Heart left ventricle (tissue), 13 donors: ENCODE data around the gene MACIR.

Source experiments
- POLR2A ChIP-seq, 2 donors: fragments of 450-650 bp; IDR thresholded peaks; one replicate each; pipeline ENCODE4 v1.6.1; 2017; ENCODE audit warnings: antibody characterized with exemption in 2 of 2, mild to moderate bottlenecking in 2 of 2, moderate library complexity in 2 of 2
- TF ChIP-seq, protein P1 (sequence below), 12 donors: fragments of 200-600 bp; sonication (generic) in 4 of 12; IDR thresholded peaks; one replicate each; pipeline versions ENCODE4 v1.5.0 to v1.8.0; 2018 to 2022; ENCODE audit warnings: antibody characterized with exemption in 12 of 12, mild to moderate bottlenecking in 5 of 12
- donor health status: ischemic (EF 13 %, LVEDD 7.1; RV severe dilation, severe dysfunction).
- donor health status: DM: no; HTN: yes; CAD: no.
- donor health status: DM: no; HTN: no; CAD: no.
- donor health status: ischemic (EF 25% LVEDD 6.9; RV normal size, moderate dysfunction).
- donor health status: ischemic (EF 25% LVEDD 5.7; RV mildly dilated, moderate dysfunction).
- donor health status: ischemic (EF 35%, LVEDD 5.7; RV mildly dilated, moderate dysfunction).
- donor health status: nonischemic (EF 11% LVEDD 7.7; RV severe dilation, severe dysfunction).
- donor health status: DM: yes; HTN: yes; CAD: no.
- donor health status: PGD.
- donor health status: ischemic (EF 29% LVEDD 5.4; RV normal size, mild dysfunction).
- donor health status: nonischemic (EF 23%, LVEDD 6.1; RV moderate dilation, normal function).

DNA sequence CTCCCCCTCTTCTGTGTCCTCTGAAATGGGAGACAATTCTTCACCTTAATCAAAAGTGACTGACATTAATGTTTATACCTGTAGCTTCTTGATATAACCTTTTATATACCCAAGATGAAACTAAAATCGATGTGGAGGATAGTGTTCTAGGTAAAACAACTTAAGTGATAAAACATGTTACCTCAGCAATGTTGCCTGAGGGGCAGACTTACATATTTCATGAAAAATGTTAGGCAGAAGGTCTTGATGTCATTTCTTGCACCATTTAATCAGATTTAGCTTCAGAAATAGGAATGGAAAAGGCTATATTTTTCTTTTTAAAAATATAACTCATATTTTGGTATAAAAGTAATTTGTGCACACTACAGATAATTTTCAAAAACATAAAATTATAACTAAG lies 22.7 kb upstream of the MACIR start:
- TF ChIP-seq POLR2A (IDR thresholded peaks at IDR 0.05) = no peak
- TF ChIP-seq, protein P1, sequence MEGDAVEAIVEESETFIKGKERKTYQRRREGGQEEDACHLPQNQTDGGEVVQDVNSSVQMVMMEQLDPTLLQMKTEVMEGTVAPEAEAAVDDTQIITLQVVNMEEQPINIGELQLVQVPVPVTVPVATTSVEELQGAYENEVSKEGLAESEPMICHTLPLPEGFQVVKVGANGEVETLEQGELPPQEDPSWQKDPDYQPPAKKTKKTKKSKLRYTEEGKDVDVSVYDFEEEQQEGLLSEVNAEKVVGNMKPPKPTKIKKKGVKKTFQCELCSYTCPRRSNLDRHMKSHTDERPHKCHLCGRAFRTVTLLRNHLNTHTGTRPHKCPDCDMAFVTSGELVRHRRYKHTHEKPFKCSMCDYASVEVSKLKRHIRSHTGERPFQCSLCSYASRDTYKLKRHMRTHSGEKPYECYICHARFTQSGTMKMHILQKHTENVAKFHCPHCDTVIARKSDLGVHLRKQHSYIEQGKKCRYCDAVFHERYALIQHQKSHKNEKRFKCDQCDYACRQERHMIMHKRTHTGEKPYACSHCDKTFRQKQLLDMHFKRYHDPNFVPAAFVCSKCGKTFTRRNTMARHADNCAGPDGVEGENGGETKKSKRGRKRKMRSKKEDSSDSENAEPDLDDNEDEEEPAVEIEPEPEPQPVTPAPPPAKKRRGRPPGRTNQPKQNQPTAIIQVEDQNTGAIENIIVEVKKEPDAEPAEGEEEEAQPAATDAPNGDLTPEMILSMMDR (IDR thresholded peaks at IDR 0.05) = no peak
